ENCODE results near the gene BSG. TPM values are rescaled to one million over a fixed set of nuclear protein-coding genes. Genes with fewer than 3 reads are reported as not detected.
"Not testable (repeated sequence)": the region's sequence is repeated elsewhere in the genome, so short reads cannot be mapped to it uniquely, and the experiment has no call there.

Gene BSG
- total RNA-seq, 4 donors from 2014 or later = 182 to 408 (median 289) TPM

GRCh38 chr19:601790-602189, 29.4 kb downstream of the BSG start:
- intact Hi-C loops (cut with DNase I) = no loop called here
- no peak for DNase-seq
- 81 to 87% methylated on average over 24 to 25 of the region's 25 CpGs for WGBS, 2 donors
- Histone ChIP-seq H3K9me3 (no peaks in the 10 kb centered on the region), H3K4me1 (no peaks in the 10 kb centered on the region), H3K27me3 (peaks cover 0 to 11% (median 0%) of the 10 kb centered on the region in 4 donors), H3K36me3 (no peaks in the 10 kb centered on the region), H3K27ac (no peak overlapping the region), H3K4me3 (no peak overlapping the region)
- TF ChIP-seq POLR2A (IDR thresholded peaks at IDR 0.05) (no peak), CTCF (IDR thresholded peaks at IDR 0.05) (no peak)

- peaks cover 0 to 11% (median 0%) of the 10 kb centered on the region in 4 donors for H3K27me3 ChIP-seq
- H3K4me1 ChIP-seq = no peaks in the 10 kb centered on the region
- no peaks in the 10 kb centered on the region for H3K36me3 ChIP-seq
- 82 to 86% methylated on average over 14 to 17 of the region's 35 CpGs for WGBS, 2 donors
- no peak overlapping the region for H3K4me3 ChIP-seq
- no peak overlapping the region for H3K27ac ChIP-seq
- TF ChIP-seq POLR2A (IDR thresholded peaks at IDR 0.05) (no peak), CTCF (IDR thresholded peaks at IDR 0.05) (no peak)
- no peak for DNase-seq
- H3K9me3 ChIP-seq = no peaks in the 10 kb centered on the region
- intact Hi-C loops (cut with DNase I) = no loop called here
These were observed 30.2 kb downstream of the BSG start for GRCh38 chr19:602391-603301.

- intact Hi-C loops (cut with DNase I); H3K36me3 ChIP-seq; H3K4me1 ChIP-seq; H3K4me3 ChIP-seq; H3K27ac ChIP-seq; H3K9me3 ChIP-seq; DNase-seq: not testable (repeated sequence)
- no CpG with 5 or more reads among the region's 13 CpGs for WGBS, 2 donors
- H3K27me3 ChIP-seq = peaks cover 0 to 13% (median 0%) of the 10 kb centered on the region in 4 donors
These were observed 30.9 kb downstream of the BSG start for GRCh38 chr19:603302-603639.

- DNase-seq; H3K27ac ChIP-seq; intact Hi-C loops (cut with DNase I); H3K9me3 ChIP-seq; H3K36me3 ChIP-seq; H3K4me1 ChIP-seq; H3K4me3 ChIP-seq: not testable (repeated sequence)
- peaks cover 0 to 15% (median 0%) of the 10 kb centered on the region in 4 donors for H3K27me3 ChIP-seq
- WGBS, 2 donors = 80% methylated on average over 1 of the region's 20 CpGs; no CpG with 5 or more reads in 1 of the 2 donors
These were observed 31.4 kb downstream of the BSG start for GRCh38 chr19:603779-604178.

- Histone ChIP-seq H3K27ac (no peak overlapping the region), H3K9me3 (no peaks in the 10 kb centered on the region), H3K27me3 (peaks cover 0 to 19% (median 0%) of the 10 kb centered on the region in 4 donors), H3K4me1 (peaks cover 0 to 10% (median 0%) of the 10 kb centered on the region in 3 donors), H3K36me3 (no peaks in the 10 kb centered on the region), H3K4me3 (no peak overlapping the region)
- no peak for TF ChIP-seq CTCF (IDR thresholded peaks at IDR 0.05)
- no peak for TF ChIP-seq POLR2A (IDR thresholded peaks at IDR 0.05)
- intact Hi-C loops (cut with DNase I) = no loop called here
- DNase-seq = no peak
- 73% methylated on average over 5 of the region's 11 CpGs; no CpG with 5 or more reads in 1 of the 2 donors for WGBS, 2 donors
These were observed 32.0 kb downstream of the BSG start for GRCh38 chr19:604355-604754.

GRCh38 chr19:605061-605971, 32.9 kb downstream of the BSG start:
- DNase-seq; intact Hi-C loops (cut with DNase I): not testable (repeated sequence)

More at GRCh38 chr19:605061-605971, 32.9 kb downstream of the BSG start:
- WGBS, 2 donors = 64 to 83% methylated on average over 2 to 5 of the region's 34 CpGs
- not testable (repeated sequence) for H3K4me3 ChIP-seq, H3K27ac ChIP-seq, H3K9me3 ChIP-seq, H3K36me3 ChIP-seq
- peaks cover 0 to 29% (median 0%) of the 10 kb centered on the region in 4 donors for H3K27me3 ChIP-seq
- peaks cover 0 to 20% (median 0%) of the 10 kb centered on the region in 3 donors for H3K4me1 ChIP-seq
